RWPE2 (cell line): ENCODE measurements around the gene LARGE1.

ENCODE experiments used
- ATAC-seq: fragments of 200-7000 bp; cut with Tn5 transposase; 3 replicates; pipeline ENCODE4 v1.9.1; 2021; ENCODE audit warnings: low read depth
- DNase-seq: peaks from one replicate; pipeline ENCODE4 v3.0.0-alpha.2; 2020; ENCODE audit warnings: low spot score
- H3K27ac ChIP-seq: fragments of 450-650 bp; 2 replicates; pipeline ENCODE4 v1.5.1; 2017; ENCODE audit warnings: mild to moderate bottlenecking; ENCODE audit not compliant: poor library complexity, severe bottlenecking
- H3K27me3 ChIP-seq: fragments of 250-450 bp; sonication (Bioruptor Pico); 2 replicates; pipeline ENCODE4 v1.5.1; 2021; ENCODE audit warnings: mild to moderate bottlenecking, moderate library complexity; ENCODE audit not compliant: insufficient read depth, poor library complexity, severe bottlenecking
- H3K36me3 ChIP-seq: fragments of 250-450 bp; sonication (Bioruptor Pico); 2 replicates; pipeline ENCODE4 v1.5.1; 2020; ENCODE audit warnings: low read depth, mild to moderate bottlenecking, moderate library complexity
- H3K4me1 ChIP-seq: fragments of 250-450 bp; sonication (Bioruptor Pico); 2 replicates; pipeline ENCODE4 v1.5.1; 2021; ENCODE audit warnings: mild to moderate bottlenecking, moderate library complexity; ENCODE audit not compliant: insufficient read depth, poor library complexity, severe bottlenecking
- H3K4me3 ChIP-seq: fragments of 250-450 bp; sonication (Bioruptor Pico); 2 replicates; pipeline ENCODE4 v1.5.1; 2021; ENCODE audit warnings: mild to moderate bottlenecking, moderate library complexity; ENCODE audit not compliant: severe bottlenecking
- H3K9me3 ChIP-seq: fragments of 250-450 bp; sonication (Bioruptor Pico); 2 replicates; pipeline ENCODE4 v1.5.1; 2021; ENCODE audit warnings: mild to moderate bottlenecking, moderate library complexity; ENCODE audit not compliant: severe bottlenecking
- TF ChIP-seq, protein P1 (sequence below): fragments of 450-650 bp; IDR thresholded peaks from one replicate; pipeline ENCODE4 v1.5.1; 2017; ENCODE audit warnings: mild to moderate bottlenecking, moderate library complexity; ENCODE audit not compliant: poor library complexity, severe bottlenecking

The LARGE1 gene

DNA sequence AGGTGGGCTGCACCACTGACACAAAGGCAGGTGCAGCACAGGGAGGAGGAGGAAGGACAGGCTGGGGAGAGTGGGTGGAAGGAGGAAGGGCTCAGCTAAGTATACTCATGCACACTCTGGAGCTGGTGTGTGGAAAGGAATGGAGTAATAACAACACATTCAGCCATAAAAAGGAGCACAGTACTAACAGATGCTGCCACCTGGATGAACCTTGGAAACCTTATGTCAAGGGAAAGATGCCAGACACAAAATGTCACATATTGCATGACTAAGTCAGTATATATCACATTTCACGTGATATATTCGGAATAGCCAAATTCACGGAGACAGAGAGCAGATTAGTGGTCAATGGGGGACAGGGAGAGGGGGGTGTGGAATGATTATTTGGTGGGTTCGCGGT is 472.5 kb downstream of the LARGE1 start:
- no peak overlapping the region for H3K4me3 ChIP-seq
- no peak for ATAC-seq

DNA sequence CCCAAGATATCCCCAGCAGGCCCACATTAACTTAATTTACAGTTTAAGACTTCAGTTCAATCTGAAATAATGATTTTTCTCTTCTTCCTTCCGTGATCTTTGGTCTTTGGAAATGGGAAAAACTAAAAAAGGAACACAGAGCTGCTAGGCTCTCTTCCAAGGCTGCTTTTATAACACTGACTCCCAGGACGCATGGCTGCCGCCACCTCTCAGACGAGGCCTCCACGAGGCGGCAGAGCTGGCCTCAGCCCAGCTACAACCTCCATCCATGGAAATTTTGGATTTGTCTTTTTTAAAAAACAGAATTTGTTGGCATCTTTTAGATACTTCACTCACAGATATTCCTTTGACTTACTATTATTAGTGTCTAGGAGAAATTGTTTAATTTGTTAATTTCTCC is 476.6 kb downstream of the LARGE1 start:
- Histone ChIP-seq H3K4me1 (no peaks in the 10 kb centered on the region), H3K36me3 (no peaks in the 10 kb centered on the region), H3K27me3 (no peaks in the 10 kb centered on the region), H3K9me3 (no peaks in the 10 kb centered on the region), H3K27ac (no peak overlapping the region), H3K4me3 (no peak overlapping the region)
- TF ChIP-seq, protein P1, sequence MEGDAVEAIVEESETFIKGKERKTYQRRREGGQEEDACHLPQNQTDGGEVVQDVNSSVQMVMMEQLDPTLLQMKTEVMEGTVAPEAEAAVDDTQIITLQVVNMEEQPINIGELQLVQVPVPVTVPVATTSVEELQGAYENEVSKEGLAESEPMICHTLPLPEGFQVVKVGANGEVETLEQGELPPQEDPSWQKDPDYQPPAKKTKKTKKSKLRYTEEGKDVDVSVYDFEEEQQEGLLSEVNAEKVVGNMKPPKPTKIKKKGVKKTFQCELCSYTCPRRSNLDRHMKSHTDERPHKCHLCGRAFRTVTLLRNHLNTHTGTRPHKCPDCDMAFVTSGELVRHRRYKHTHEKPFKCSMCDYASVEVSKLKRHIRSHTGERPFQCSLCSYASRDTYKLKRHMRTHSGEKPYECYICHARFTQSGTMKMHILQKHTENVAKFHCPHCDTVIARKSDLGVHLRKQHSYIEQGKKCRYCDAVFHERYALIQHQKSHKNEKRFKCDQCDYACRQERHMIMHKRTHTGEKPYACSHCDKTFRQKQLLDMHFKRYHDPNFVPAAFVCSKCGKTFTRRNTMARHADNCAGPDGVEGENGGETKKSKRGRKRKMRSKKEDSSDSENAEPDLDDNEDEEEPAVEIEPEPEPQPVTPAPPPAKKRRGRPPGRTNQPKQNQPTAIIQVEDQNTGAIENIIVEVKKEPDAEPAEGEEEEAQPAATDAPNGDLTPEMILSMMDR = no peak
- ATAC-seq (no peak), DNase-seq (no peak)

More for the DNA sequence above, 472.5 kb downstream of the LARGE1 start:
- no peaks in the 10 kb centered on the region for H3K4me1 ChIP-seq
- DNase-seq = no peak
- no peaks in the 10 kb centered on the region for H3K9me3 ChIP-seq
- no peaks in the 10 kb centered on the region for H3K36me3 ChIP-seq
- H3K27me3 ChIP-seq = no peaks in the 10 kb centered on the region
- no peak overlapping the region for H3K27ac ChIP-seq
- TF ChIP-seq, protein P1 = no peak

DNA sequence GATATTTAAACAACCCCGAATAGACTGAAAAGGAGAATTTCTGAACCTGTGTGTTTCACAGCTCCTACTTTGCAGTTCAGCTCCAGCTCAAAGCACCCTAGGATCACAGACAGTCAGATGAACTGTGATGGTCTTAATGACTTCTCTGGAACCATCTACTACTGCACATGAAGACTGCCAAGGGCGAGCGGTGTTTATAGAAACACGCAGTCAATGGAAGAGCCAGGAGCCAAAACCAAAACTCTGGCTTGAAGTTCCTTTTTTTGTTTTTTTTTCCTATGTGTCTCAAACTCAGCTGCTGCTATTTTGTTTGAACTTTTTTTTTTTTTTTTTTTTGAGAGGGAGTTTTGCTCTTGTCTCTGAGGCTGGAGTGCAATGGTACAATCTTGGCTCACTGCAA is 479.5 kb downstream of the LARGE1 start:
- Histone ChIP-seq H3K36me3 (no peaks in the 10 kb centered on the region), H3K4me1 (peaks cover 2% of the 10 kb centered on the region), H3K27ac (no peak overlapping the region), H3K4me3 (no peak overlapping the region), H3K27me3 (no peaks in the 10 kb centered on the region), H3K9me3 (no peaks in the 10 kb centered on the region)
- TF ChIP-seq, protein P1 = no peak
- no peak for DNase-seq
- no peak for ATAC-seq

DNA sequence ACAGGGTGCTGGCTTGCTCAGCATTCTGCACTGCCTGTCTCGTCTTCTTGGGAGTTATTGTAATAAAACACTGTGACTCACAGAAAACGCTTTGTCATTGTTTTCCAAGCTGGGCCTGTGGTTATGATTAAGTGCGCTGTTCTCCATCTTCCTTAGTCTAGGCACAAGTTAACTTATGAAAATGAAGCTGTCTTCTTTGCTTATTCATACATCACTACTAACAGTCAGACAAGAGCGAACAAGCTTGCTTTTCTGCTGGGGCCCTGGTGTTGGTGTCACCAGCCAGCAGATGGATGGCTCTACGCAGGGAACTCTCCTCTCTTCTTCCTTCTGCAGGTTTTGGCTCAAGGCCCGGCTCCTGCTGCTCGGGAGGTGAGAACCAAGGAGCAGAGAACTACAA is 482.0 kb downstream of the LARGE1 start:
- TF ChIP-seq, protein P1 = no peak
- no peak for DNase-seq
- H3K4me1 ChIP-seq = peaks cover 2% of the 10 kb centered on the region
- H3K27me3 ChIP-seq = no peaks in the 10 kb centered on the region
- no peaks in the 10 kb centered on the region for H3K36me3 ChIP-seq
- no peak overlapping the region for H3K4me3 ChIP-seq
- no peaks in the 10 kb centered on the region for H3K9me3 ChIP-seq
- ATAC-seq = peak; percentile 96
- H3K27ac ChIP-seq = no peak overlapping the region

DNA sequence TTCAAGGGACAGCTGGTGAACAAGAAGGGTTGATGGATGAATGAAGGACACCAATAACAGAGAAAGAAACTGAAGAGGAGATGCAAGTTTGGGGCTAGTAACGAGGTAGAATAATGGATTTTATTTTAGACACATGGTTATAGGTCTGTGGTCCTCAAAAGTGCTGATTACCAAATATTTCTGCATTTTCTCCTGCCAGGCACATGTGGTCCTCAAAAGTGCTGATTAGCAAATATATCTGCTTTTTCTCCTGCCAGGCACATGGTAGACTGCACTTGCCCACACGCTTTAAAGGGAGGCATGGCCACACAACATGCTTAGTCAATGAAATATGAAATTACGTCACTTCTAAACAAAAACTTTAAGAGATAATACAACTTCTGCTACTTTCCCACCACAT is 489.0 kb downstream of the LARGE1 start:
- TF ChIP-seq, protein P1 = no peak
- Histone ChIP-seq H3K4me1 (no peaks in the 10 kb centered on the region), H3K36me3 (no peaks in the 10 kb centered on the region), H3K4me3 (no peak overlapping the region), H3K9me3 (no peaks in the 10 kb centered on the region), H3K27ac (no peak overlapping the region), H3K27me3 (no peaks in the 10 kb centered on the region)
- DNase-seq (no peak), ATAC-seq (no peak)
